ENCODE measurements around the gene COBL.

GRCh38 chr7:51019191-51019844, 297.3 kb downstream of the COBL start:
- TF ChIP-seq POLR2AphosphoS5 (IDR thresholded peaks at IDR 0.05; ENCODE audit: low read depth, low read length) (no peak), TAF1 (IDR thresholded peaks at IDR 0.05; ENCODE audit: low read depth, low read length) (no peak), POLR2A (IDR thresholded peaks at IDR 0.05; ENCODE audit: low read depth, low read length) (no peak)
